GM18907 (cell line): Measurements from ENCODE around the gene MEF2A.
"Not testable (repeated sequence)": the region's sequence is repeated elsewhere in the genome, so short reads cannot be mapped to it uniquely, and the experiment has no call there.

Source experiments
- ATAC-seq: cut with Tn5 transposase; IDR thresholded peaks from one replicate; pipeline ENCODE4 v1.9.1; 2021; ENCODE audit warnings: mild to moderate bottlenecking, moderate library complexity; ENCODE audit not compliant: unreplicated experiment

Gene MEF2A

DNA sequence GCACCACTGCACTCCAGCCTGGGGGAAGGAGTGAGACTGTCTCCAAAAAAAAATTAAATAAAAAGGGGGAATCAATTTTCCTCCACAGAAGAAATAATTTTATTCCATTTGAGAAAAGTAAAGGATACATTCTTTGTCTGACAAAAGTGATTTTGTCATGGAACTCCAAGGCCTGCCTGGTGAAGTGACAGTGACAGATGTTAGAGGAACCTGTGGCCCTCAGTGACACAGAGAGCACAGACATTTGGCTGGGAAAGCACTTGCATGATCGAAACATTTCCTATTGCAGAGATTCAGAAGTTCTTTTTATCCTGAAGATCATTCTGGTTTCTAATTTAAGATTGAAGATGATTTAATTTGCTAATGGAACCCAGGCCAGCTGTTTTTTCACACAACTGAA, 161.5 kb downstream of the MEF2A start:
- no peak for ATAC-seq

DNA sequence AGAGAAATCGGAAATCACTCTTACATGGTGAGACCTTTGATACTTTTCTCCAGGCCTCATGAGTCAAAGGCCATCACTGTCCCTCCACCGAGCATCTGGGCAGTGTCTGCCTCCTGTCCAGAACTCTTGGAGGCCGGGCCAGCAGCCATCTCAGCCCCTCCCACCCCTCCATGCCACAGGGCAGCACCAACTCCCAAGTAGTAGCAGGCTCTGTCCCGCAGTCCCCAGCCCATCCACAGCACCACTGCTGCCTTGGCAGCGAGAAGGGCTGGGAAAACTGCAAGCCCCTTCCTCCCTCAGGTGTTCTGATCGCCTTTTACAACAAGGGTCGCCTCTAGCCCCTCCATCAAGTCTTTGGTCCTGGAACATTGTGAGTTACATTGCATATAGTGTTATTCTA, 161.9 kb downstream of the MEF2A start:
- no peak for ATAC-seq

DNA sequence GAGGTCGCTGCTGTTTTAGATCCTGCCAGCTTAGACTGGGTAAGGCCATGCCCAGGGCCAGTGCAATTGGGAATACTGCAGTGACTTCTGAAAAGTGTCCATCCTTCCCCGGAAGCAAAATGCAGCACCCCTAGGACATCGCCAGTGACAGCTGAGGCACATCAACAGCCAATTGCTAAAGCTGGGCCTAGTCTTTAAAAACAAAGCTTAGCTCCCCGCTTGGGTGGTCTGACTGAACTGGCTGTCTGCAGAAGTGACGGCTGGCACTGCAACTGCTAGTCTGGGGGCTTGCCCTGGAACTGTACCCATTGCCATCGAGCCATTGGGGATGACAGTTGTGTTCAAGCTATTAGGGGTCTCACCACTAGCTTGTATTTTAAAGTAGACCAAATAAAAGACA, 163.1 kb downstream of the MEF2A start:
- ATAC-seq, result no peak

DNA sequence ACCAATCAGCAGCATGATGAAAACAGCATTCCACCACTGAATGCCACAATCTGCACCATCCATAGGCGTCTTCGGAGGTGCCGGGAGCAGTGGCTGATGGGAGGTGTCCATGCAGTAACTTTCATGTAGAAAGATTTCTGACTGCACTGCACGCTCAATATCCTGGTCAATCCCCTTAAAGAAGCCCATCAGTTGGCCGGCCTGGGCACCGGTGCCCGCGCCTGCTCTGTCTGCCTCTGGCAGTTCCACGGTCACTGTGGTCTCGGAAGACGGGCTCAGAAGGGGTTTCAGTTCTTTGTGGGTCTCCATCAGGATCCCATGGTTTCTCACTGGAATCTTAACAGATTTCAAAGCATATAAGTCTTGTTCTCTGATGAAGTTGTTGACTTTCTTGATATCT, 163.5 kb downstream of the MEF2A start:
- no peak for ATAC-seq

DNA sequence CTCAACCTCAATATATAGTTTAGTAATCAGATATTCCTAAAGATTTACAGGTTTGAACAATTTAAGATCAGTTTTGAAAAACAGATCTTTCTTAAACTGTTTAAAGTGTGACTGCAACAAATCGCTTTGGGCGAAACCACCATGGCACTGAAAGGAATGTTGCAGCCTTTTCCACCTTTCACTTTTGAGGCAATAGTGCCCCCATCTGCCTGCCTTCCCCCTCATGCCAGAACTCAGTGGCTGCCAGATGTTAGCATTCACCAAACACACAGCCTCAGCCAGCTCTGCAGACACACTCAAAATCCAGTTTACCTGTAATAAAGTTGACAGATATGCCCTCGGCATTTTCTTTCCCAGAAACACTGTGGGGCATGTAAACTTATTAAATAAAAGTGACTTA, 164.1 kb downstream of the MEF2A start:
- ATAC-seq, result no peak

DNA sequence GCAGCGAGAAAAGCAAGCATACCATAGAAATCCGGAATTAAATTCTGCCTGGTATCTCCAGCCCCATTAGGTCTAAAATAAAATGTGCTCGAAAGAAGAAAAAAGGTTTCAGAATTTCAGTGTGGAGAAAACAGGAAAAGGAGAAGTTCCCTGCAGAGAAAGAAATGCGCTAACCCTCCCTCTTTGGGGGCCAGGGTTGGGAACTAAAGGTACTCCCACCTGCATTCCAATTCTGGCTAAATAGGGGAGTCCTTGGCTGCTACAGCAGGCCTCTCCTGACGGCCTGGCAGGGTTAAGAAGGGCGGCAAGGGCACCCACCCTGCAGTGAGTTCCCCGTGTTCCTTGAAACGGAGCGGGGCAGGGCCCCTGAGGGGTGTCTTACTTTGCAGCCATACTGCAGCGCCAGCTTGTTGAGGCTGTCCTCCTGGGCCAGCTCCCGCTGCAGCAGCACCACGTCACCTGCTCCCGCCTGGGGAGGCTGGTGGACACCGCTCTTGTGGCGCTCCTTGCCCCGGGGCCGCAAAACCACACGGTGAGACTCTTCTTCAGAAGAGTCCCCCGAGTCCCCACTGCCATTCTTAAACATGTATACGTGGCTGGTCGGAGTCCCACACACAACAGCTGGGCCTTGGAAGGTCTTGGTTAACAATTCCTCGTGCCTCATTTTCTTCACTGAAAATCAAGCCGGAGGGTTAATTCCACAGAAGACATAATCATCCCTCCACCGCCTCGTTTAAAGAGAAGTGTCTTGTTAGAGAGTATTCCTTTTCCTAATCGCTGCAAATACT, 165.7 kb downstream of the MEF2A start:
- no peak for ATAC-seq

DNA sequence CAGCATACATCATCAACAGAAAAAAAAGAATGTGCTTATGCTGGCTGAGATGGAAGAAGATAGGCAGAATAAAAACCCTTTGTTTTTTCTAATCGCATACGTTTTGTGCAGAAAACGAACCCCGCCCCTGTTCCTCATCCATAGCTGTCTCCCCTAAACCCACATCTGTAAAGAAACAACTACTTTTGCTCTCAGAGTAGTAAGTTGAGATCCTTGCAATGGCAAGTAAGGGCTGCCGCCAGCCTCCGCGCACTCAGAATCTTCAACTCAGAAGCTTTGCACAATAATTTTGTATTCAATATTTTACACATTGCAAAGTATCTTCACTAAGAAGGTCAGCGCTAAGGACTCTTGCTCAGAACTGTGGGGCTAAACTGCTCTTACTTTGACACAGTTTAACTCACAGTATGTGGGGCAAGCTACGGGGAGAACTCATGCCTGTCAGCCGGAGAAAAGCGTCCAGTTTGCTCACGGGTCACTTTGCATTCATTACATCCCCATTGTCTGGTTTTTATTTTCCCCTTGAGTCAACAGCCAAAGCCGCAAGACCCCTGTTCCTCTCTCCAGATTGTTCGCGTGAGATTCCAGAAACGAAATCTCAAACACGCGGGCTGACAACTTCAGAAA, 166.5 kb downstream of the MEF2A start:
- ATAC-seq, result no peak

DNA sequence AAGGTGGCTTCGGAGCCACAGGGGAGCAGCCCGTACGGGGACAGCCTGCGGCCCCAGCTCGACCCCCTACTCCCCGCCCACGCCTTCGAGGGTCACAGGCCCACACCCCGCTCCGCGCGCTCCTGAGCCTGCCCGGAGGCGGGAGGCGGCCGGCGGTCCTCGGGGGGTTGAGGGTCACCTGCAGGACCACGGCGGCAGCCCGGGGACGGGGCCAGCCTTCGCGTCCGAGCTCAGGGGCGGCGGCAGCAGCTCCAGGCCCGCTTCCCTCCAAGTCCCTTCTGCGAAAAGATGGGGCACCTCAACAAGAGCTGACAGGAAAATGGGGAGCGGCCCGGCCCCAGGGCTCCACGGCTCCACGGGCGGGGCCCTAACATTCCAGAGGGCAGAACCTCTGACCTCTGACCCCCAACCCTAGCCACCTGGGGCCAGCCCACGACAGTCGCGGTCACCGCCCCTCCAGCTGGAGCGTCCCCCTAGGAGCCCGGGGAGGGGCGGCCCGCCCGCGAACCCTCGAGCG, 167.0 kb downstream of the MEF2A start:
- peak; percentile 20 for ATAC-seq

DNA sequence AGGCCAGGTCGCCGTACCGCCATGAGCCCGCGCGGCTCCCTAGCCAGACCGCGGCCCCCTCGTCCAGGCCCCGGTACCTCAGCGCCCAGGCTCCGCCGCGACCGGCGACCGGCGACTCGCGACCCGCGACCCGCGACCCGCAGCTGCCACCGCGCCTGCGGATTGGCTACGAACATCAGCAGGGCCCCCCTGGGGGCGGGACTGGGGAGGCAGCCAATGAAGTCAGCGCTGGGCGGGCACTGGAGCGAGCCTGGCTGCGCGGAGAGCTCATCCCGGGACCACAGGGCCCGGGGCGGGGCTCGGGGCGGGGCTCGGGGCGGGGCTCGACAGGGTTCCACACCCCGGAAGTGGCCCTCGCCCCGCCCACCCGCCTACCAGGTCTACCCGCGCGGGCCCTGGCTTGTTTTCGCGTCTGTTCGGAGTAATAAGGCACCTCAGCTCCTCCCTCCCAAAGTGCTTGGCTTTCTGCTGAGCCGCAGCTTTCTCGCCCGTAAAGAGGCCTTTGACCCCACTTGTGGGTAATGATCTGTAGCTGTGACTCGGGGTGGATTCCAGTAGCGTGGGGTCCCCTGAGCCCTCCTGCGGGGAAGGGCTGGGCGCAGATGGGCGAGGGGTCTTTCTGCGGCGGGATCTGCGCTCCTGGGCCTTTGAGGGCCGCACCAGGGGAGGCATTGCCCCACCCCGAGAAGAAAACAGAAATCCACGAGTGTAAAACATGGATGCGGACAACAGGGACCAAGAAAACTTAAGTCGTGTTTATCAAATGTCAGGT, 167.7 kb downstream of the MEF2A start, which contains the start of gene LYSMD4:
Gene LYSMD4, minus strand, starts transcription at position 170 of the 772 bp plus-strand sequence. CDS start 1,438 bp downstream, outside the sequence.
- peak; percentile 99 for ATAC-seq

DNA sequence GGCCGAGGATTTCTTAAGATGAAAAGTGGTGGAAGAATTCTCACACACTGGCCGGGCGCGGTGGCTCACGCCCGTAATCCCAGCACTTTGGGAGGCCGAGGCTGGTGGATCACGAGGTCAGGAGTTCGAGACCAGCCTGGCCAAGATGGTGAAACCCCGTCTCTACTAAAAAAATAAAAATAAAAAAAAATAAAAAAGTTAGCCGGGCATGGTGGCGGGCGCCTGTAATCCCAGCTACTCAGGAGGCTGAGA, 168.2 kb downstream of the MEF2A start:
- not testable (repeated sequence) for ATAC-seq

DNA sequence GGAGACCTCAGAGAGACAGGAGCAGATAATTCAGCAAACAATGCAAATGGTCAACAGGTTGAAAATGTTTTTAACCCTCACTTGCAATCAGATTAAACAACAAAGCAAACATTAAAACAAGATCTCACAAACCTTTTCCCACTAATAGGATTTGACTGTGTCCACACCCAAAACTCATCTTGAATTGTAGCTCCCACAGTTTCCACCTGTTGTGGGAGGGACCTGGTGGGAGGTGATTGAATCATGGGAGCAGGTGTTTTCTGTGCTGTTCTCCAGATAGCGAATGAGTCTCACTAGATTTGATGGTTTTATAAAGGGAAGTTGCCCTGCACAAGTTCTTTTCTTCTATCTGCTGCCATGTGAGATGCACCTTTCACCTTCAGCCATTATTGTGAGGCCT, 168.8 kb downstream of the MEF2A start:
- no peak for ATAC-seq

DNA sequence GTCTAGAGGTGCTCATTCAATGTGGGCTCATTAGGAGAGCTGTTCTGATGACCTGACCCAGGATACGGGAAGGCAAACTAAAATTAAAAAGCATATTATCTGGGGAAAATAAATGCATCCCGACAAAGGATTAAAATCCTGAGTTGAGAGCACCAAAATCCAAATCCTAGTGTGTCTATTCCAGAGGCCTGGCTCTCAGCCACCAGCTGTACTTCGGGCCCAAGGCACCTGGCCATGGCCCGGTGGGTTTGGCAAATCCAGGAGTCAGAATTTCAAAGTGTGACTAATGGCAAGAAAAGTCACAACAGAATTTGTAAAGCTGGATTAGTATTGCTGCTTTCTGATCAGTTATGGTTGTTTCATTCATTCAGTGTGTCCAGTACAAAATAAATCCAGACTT, 170.1 kb downstream of the MEF2A start:
- ATAC-seq, result no peak

DNA sequence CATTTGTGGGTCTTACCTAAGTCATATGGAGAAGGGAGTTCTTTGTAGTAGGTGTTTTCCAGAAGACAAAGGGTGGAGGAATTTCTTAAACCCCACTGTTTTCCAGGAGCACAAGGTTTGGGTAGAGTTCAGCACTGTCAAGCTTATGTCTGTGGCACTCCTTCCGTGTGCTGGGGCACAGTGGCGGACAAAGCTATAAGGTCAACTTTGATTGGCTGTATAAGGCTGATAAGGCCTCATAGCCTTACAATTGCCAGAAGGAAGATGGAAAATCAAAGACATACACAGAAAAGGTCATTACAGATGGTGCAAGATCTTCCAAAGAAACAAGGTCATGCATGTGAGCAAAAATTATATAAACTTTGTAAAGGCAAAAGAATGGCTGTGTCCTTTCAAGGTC, 170.9 kb downstream of the MEF2A start:
- no peak for ATAC-seq

DNA sequence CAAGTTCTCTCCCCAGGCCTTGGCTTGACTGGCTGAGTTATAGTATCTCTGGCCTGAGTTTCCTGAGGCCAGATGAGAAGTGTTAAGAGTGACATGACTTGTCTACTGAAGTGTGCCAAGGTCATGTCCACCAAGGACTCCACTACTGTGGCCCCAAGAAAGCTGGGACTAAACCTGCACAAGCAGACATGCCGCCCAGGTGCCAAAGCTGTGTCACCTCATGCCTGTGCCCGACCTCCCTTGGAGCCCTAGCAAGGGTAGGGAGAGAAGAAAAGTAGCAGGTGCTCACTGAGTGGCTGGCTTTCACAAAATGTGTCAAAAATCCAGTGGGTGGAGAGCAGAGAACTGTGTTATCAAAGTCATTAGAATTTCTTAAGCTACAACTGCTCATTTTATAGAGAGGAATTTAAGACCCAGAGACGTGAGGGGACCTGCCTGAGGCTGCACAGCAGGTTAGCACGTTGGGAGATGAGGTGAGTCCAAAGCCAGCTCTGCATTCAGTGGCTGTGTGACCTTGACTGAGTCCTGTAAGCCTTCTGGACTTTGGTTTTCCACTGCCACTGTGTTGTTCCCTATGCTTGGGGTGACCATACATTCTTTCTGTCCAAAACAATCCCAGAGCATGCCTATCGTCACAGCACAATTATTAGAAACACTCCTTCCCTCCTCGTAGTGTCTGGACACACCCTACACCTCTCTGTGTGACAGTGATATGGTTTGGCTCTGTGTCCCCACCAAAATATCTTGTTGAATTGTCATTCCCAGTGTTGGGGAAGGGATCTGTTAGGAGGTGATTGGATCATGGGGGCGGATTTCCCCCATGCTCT, 172.4 kb downstream of the MEF2A start:
- ATAC-seq, result no peak

DNA sequence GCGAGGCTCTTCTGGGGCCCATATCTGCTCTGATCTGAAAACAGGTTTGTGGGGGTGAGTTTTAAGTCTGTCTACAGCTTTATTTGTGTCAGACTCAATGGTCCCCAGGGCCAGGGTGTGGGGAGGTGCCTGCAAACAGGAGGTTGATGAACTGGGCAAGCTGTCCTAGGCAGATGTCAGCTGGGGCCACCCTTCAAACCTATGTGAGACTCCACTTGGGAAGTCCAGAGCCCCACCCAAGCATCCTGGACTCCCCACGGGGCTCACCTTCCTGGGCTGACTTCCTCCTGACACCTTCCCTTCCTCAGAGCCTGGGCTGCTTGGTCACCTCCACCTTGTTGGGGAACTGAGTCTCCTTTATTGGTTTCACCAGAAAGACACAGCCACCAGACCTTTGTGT, 176.1 kb downstream of the MEF2A start:
- no peak for ATAC-seq

DNA sequence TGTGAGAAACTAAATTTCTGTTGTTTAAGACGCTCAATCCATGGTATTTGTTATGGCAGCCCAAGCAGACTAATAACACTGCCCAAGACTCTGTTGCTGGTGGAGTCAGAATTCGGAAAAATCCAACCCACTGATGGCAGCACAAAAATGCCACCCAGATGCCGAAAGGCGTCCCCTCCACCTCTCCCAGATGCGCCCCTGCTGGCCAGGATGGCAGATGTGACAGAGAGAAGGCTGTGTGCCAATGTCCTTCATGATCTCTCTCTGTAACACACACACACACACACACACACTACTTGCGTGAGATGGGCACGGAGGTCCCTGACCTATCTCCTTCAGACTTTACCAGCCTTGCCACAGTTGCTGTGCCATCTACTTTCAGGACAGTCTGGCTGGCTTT, 178.4 kb downstream of the MEF2A start:
- ATAC-seq, result no peak

DNA sequence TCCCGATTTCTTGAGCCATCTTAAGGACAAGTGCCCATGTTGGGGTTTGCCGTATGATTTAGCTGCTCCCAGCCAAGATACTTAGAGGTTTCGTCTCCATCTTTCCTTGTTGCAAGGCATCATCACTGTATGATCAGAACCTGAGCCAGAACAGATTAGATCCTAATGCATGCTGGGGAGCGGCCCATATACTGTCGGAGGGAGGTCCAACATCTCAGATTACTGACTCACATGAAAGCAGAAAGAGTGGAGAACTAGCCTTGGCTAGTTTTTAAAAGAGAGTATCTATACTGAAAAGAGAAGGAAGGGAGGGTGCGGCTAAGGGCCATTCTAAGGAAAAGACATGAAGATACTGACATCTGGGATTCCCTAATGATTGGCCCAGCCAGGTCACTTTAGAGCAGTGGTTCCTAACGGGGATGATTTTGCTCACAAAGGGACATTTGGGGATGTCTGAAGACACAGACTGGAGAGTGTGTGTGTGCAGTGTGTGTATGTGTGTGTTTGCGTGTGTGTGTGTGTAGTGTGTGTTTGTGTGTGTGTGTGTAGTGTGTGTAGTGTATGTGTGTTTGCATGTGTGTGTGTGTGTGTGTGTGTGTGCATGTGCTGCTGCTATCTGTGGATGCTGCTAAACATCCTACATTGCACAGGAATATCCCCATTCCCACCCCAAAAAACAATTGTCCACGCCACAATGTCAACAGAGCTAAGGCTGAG, 179.7 kb downstream of the MEF2A start:
- no peak for ATAC-seq

DNA sequence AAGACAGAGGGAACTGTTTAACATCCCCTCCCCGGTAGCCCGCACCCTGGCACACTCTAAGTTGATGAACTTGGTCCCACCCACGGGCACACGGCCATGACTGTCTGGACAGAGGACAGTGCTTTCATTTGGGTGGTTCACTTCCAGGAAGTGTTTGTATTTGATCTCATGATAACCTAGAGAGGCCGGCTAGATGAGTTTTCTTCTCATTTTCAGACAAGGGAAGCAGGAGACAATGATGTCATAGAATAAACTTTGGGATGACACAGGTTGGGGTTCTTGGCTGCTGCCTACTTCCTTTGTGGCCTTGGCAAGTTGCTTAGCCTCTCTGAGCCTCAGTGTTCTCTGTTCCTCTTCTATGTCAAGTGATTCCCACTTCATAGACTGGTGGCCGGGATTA, 183.6 kb downstream of the MEF2A start:
- no peak for ATAC-seq

DNA sequence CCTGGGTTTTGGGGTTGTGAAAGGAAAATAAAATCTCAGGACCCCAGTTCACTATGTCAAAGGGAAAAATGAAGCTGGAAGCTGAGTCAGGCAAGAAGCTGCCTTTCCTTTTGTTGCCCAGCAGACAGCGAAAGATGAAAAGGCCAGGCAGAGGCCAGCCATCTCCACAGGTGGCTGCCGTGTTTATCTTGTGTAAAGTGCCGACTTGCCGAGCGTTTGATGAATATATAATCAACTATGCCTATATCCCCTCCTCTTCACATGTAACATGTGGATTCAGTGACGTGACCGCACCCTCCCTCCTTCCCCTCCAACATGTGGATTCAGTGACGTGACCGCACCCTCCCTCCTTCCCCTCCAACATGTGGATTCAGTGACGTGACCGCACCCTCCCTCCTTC, 184.5 kb downstream of the MEF2A start:
- ATAC-seq, result not testable (repeated sequence)

DNA sequence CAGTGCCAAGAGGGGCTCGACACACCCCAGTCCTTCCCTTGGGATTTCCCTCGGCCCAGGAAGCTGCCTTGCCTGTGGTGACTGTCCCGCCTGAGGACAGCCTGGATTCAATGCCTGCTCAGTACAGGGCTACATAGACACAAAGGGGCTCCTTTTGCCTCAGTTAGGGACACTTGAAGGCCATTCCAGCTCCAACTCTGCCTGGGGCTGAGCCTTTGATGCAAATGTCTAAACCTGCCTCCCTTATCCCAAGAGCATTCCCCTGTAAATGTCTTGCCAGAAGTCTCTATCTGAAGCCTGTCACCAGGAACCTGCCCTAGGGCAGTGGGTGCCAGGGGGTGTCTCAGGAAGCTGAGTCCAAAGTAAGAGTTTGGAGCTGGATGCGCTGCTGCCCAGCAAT, 186.8 kb downstream of the MEF2A start:
- ATAC-seq, result no peak
